Upper lobe of right lung (tissue), 1 donor: Measurements from ENCODE around the gene PPP1R1C. TPM values are rescaled to one million over a fixed set of nuclear protein-coding genes. Genes with fewer than 3 reads are reported as not detected.

Source experiments
- ATAC-seq: fragments of 200-7000 bp; cut with Tn5 transposase; one replicate; pipeline ENCODE4 v1.9.1; 2020; ENCODE audit warnings: mild to moderate bottlenecking, moderate library complexity
- DNase-seq: peaks from one replicate; pipeline ENCODE4 v3.0.0-alpha.2; 2020
- H3K27ac ChIP-seq: fragments of 200-600 bp; one replicate; pipeline ENCODE4 v1.8.0; 2022
- H3K27me3 ChIP-seq: fragments of 200-600 bp; one replicate; pipeline ENCODE4 v1.8.0; 2022; ENCODE audit warnings: mild to moderate bottlenecking
- H3K36me3 ChIP-seq: fragments of 200-600 bp; one replicate; pipeline ENCODE4 v1.8.0; 2022
- H3K4me1 ChIP-seq: fragments of 200-600 bp; one replicate; pipeline ENCODE4 v1.8.0; 2022
- H3K4me3 ChIP-seq: fragments of 200-600 bp; one replicate; pipeline ENCODE4 v1.8.0; 2022; ENCODE audit warnings: mild to moderate bottlenecking
- H3K9me3 ChIP-seq: fragments of 200-600 bp; one replicate; pipeline ENCODE4 v1.8.0; 2022
- CTCF ChIP-seq: fragments of 200-600 bp; IDR thresholded peaks from one replicate; pipeline ENCODE4 v1.8.0; 2022; ENCODE audit warnings: antibody characterized with exemption
- intact Hi-C: fragments of 100-400 bp; cut with DNase I; formaldehyde crosslinking; loops from one replicate; pipeline ENCODE4 v1.11.0; 2022
- total RNA-seq: library from RNA; stranded (reverse); fragmentation: NEBNext Ultra II Directional; extraction: Animal tissue kit (Norgen Biotek cat#: 25700); gene quantifications from one replicate; pipeline ENCODE4 v1.2.1, GENCODE V29; 2021
- donor health status: DM: no; HTN: yes; CAD: no; lungs with severe emphysema.

PPP1R1C gene
- total RNA-seq, 1 donor from 2014 or later: 5.8 TPM

- no peaks in the 10 kb centered on the region for H3K4me1 ChIP-seq
- no peak overlapping the region for H3K4me3 ChIP-seq
- TF ChIP-seq CTCF: no peak
- no peaks in the 10 kb centered on the region for H3K9me3 ChIP-seq
- intact Hi-C loops: no loop called here
- H3K27me3 ChIP-seq: no peaks in the 10 kb centered on the region
- ATAC-seq: no peak
- no peak for DNase-seq
- no peaks in the 10 kb centered on the region for H3K36me3 ChIP-seq
- H3K27ac ChIP-seq: no peak overlapping the region
Observed at GRCh38 chr2:182113334-182113733, 127.7 kb downstream of the PPP1R1C start.

GRCh38 chr2:182115258-182115657, 129.6 kb downstream of the PPP1R1C start:
- DNase-seq (no peak), ATAC-seq (no peak)
- TF ChIP-seq CTCF: no peak
- H3K4me1 ChIP-seq: no peaks in the 10 kb centered on the region
- intact Hi-C loops: no loop called here
- no peaks in the 10 kb centered on the region for H3K9me3 ChIP-seq
- H3K27ac ChIP-seq: no peak overlapping the region
- no peaks in the 10 kb centered on the region for H3K36me3 ChIP-seq
- no peak overlapping the region for H3K4me3 ChIP-seq
- H3K27me3 ChIP-seq: no peaks in the 10 kb centered on the region

DNA sequence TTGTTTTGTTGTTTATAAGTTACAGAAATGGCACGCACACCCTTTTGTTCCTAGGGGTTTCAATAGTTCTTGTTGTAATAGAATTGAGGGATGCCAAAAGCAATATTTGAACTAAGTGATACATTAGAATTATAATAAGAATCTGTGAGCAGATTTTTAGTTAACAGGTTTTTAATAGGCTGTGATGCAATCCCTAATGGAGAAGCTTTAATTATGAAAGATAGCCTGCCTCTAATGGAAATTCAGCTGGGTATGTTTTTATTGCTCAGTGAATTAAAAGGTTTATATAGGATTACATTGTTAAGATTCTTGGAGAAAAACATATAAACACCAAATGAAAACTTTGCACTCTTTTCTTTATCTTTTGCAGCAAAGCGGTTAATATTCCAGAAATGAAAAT, 131.1 kb downstream of the PPP1R1C start:
- Histone ChIP-seq H3K4me1 (no peaks in the 10 kb centered on the region), H3K27me3 (no peaks in the 10 kb centered on the region), H3K36me3 (no peaks in the 10 kb centered on the region), H3K4me3 (no peak overlapping the region), H3K27ac (no peak overlapping the region), H3K9me3 (no peaks in the 10 kb centered on the region)
- DNase-seq: no peak
- intact Hi-C loops: no loop called here
- no peak for TF ChIP-seq CTCF
- ATAC-seq: no peak

- no peak for ATAC-seq
- H3K27ac ChIP-seq: no peak overlapping the region
Observed at GRCh38 chr2:182117196-182117595, 131.5 kb downstream of the PPP1R1C start.

GRCh38 chr2:182128821-182129707, 143.4 kb downstream of the PPP1R1C start:
- Histone ChIP-seq H3K4me3 (no peak overlapping the region), H3K36me3 (no peaks in the 10 kb centered on the region), H3K27ac (no peak overlapping the region), H3K9me3 (no peaks in the 10 kb centered on the region), H3K4me1 (no peaks in the 10 kb centered on the region), H3K27me3 (no peaks in the 10 kb centered on the region)
- no peak for TF ChIP-seq CTCF
- ATAC-seq (no peak), DNase-seq (no peak)
- intact Hi-C loops: no loop called here

More at GRCh38 chr2:182117196-182117595, 131.5 kb downstream of the PPP1R1C start:
- Histone ChIP-seq H3K9me3 (no peaks in the 10 kb centered on the region), H3K36me3 (no peaks in the 10 kb centered on the region), H3K27me3 (no peaks in the 10 kb centered on the region), H3K4me1 (no peaks in the 10 kb centered on the region), H3K4me3 (no peak overlapping the region)
- intact Hi-C loops: no loop called here
- no peak for DNase-seq
- TF ChIP-seq CTCF: no peak
